GM12801 (cell line): Measurements from ENCODE around the gene PGRMC2.

Experiments used
- TF ChIP-seq, protein P1 (sequence below): IDR thresholded peaks from one replicate; pipeline ENCODE4 v1.5.1; 2011; ENCODE audit warnings: control low read depth; ENCODE audit not compliant: insufficient read length; ENCODE audit errors: extremely low read depth

PGRMC2 gene

GRCh38 chr4:128288689-128289106 lies 1.1 kb upstream of the PGRMC2 start:
- TF ChIP-seq, protein P1, sequence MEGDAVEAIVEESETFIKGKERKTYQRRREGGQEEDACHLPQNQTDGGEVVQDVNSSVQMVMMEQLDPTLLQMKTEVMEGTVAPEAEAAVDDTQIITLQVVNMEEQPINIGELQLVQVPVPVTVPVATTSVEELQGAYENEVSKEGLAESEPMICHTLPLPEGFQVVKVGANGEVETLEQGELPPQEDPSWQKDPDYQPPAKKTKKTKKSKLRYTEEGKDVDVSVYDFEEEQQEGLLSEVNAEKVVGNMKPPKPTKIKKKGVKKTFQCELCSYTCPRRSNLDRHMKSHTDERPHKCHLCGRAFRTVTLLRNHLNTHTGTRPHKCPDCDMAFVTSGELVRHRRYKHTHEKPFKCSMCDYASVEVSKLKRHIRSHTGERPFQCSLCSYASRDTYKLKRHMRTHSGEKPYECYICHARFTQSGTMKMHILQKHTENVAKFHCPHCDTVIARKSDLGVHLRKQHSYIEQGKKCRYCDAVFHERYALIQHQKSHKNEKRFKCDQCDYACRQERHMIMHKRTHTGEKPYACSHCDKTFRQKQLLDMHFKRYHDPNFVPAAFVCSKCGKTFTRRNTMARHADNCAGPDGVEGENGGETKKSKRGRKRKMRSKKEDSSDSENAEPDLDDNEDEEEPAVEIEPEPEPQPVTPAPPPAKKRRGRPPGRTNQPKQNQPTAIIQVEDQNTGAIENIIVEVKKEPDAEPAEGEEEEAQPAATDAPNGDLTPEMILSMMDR: no peak

- TF ChIP-seq, protein P1: no peak
These were observed 467 bp upstream of the PGRMC2 start for GRCh38 chr4:128287871-128288688.

- TF ChIP-seq, protein P1: no peak
These were observed 1.0 kb downstream of the PGRMC2 start for GRCh38 chr4:128286474-128287058.

GRCh38 chr4:128285085-128285997 lies 2.3 kb downstream of the PGRMC2 start:
- TF ChIP-seq, protein P1: no peak

GRCh38 chr4:128284317-128284716 lies 3.3 kb downstream of the PGRMC2 start:
- TF ChIP-seq, protein P1: no peak

- TF ChIP-seq, protein P1: no peak
These were observed 4.5 kb downstream of the PGRMC2 start for GRCh38 chr4:128283071-128283470.

DNA sequence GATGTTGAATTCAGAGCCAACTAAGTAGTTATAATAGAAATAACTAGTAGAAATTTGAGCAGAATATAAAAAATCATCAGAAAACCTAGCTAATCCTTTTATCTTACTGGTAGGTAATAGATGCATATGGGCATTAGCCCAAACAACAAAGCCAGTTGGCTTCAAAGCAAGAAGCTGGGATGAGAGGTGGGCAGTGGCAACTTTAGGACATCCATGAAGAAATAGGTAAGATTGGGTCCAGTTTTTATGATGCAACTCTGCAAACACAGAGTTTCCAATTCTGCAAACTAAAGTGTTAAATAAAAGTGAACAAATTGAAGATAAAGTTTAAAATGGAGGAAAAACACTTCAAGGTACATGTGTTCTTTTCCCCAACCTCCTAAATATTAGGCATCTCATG lies 5.1 kb downstream of the PGRMC2 start:
- TF ChIP-seq, protein P1: no peak
